Measurements from ENCODE around the gene SLC35E2B.
"Not testable (repeated sequence)": the region's sequence is repeated elsewhere in the genome, so short reads cannot be mapped to it uniquely, and the experiment has no call there.

The SLC35E2B gene

DNA sequence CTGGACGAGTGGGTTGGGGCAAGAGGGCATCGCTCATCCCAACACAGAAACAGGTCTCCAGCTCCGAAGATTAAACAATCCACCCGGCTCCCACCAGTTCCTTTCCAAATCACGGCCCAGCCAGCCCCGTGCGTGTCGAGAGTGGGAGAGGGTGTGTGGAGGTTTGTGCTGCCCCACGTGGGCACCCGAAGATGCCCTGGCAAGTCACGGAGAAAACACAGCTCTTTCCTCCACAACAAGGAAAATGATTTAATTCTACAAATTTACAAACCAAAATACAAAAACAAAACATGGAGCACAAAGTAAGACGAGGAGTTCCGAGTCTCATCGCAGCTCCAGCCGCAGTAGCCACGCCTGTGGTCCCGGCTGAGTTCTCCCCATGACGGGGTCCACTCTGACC, 9.9 kb upstream of the SLC35E2B start:
- DNase-seq, result not testable (repeated sequence)

DNA sequence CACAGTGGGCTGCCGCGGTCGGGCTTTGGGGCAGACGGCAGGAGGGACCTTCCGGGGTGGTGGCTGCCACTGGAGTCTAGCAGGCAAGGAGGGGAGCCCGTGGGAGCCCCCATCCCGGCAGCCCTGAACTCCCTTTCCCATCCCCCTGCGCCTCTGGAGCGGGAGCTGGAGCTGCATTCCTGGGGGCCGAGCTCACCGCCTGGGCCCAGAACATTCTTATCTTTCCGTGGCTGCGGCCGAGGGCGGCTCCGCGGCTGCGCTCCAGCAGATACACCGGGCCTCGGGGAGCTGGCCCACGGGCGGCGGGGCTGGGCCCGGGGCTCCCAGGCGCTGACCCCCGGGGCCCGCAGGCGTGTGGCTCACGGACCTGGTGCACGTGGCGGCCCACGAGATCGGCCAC, 8.0 kb upstream of the SLC35E2B start:
- DNase-seq, result not testable (repeated sequence)

DNA sequence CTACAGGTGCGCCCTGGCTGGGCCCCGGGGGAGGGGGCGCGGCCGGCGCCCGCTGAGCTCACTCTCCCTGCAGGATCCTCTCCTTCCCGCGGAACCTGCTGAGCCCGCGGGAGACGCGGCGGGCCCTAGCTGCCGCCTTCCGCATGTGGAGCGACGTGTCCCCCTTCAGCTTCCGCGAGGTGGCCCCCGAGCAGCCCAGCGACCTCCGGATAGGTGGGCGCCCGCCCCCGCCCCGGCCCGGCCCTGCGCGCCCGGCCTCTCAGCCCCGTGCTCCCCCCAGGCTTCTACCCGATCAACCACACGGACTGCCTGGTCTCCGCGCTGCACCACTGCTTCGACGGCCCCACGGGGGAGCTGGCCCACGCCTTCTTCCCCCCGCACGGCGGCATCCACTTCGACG, 7.5 kb upstream of the SLC35E2B start:
- not testable (repeated sequence) for DNase-seq

DNA sequence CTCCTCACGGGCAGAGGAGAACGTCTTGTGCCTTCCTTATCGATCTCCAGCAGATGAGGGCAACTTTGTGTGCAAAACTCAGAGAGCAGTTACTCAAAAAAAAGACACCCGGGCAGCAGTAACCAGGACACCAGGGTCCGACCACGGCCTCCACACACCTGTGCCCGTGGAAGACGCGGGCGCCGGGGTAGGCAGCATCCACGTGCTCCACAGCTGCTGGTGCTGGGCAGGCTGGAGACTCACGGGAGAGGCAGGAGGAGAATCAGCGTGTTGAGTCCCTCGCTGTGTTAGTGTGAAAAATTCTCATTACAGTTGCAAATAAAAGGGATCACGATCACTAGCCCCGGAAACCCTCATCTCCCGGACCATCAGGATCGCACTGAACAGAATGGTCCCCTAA, 6.5 kb upstream of the SLC35E2B start:
- DNase-seq, result not testable (repeated sequence)

DNA sequence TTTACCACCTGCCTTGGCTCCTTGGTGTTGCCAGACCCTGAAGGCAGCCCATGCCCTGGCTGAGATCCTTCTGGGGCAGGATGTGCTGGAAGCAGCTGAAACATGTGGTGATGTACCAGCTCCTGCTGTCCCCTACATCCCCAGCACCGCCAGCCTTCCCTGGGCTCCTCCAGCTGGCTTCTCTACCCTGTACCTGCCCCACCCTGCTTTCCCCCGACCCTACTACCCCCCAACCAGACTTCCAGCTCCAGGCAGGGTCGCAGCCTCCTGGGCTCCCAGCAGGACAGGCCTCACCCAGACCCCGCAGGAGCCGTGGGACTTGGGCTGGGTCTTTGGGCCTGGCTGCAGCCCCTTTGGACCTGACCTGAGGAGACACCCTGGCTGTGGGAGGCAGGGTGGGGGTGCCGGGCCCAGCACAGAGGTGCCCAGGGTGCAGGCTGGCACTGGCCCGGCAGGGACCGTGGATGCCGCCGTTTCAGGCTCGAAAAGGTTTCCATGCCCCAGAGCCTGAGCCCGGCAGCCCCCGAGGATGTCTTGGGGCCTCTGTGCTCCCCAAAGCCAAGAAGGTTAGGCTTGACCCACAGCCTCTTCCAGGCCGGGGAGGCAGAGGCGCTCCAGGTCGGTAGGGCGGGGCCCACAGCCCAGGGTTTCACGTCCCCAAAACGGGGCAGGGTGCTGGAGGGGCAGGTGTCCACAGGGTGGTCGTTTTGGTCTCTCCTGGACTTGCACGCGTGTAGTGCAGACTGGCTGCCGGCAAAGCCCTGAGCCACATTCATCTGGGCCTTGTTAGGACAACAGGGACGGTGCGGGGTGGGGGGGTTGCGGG, 5.0 kb upstream of the SLC35E2B start:
- DNase-seq, result not testable (repeated sequence)

DNA sequence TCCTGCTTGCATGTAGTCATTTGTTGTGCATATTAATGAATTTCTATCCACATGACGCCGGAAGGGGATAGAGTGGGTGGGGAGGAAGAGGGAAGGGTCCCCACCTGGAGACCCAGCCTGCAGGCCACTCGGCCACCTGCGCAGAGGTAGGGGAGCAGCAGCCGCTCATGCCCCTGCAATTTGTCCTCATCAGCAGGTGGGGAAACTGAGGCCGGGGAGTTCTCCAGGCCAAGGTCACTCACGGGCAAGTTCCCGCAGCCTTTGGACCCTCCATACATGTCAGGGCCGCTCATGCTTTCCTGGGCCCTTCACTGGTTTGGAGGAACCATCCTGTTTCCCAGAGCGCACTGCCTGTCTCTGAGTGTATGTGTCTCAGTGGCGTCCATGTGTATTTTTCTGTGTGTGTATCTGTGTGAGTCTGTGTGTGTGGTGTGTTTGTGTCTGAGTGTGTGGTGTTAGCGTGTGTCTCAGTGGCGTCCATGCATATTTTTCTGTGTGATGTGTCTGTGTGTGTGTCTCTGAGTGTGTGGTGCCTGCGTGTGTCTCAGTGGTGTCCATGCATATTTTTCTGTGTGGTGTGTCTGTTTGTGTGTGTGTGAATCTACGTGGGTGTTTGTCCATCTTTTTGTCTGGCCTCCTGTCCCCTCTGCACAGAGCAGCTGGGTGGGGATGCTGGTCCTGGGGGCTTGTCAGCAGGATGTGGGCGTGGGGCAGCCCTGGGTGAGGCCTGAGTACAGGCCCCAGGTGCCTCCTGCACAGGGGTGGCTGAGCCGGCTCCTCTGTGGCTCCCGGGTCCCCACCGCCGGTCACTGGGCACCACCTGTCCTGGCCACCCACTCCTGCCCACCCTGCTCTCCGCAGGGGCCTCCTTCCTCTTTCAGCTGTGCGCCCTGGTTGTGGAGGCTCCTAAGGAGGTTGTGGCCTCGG, 4.1 kb upstream of the SLC35E2B start:
- not testable (repeated sequence) for DNase-seq

DNA sequence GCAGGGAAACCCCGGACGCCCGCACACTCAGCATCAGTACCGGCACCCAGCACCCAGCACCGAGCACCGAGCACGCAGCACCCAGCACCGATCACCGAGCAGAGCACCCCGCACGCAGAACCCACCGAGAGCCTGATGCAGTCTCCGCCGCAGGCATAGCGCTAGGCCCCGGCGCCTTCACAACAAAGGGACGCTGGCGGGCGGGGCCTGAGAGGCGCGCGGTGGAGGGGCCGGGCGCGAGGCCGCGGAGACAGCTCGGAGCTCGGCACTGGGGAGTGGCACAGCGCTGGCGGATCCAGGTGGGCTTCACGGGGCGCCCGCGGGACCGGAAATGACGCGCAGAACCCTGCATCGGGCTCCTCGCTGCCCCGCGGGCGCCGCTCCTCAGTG, 276 bp downstream of the SLC35E2B start:
- DNase-seq, result peak; percentile 80

DNA sequence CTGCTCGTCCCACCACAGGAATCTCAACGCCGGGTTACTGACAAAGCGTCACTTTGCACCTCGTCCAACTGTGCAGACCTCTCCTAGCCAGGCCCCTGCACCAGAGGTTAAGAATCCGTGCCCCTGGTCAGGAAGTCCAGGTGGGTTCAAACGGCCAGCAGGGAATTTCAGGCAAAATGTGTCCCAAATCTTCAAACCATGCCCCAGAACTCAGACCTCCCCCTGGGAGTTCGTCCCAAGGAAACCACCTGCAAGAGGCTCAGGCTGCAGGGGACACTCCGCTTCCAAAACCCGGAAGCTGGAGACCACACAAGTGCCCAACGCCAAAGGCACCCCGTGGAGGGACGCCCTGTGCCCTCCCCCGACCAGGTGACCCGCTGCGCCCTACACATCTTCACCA, 1.2 kb downstream of the SLC35E2B start:
- not testable (repeated sequence) for DNase-seq

DNA sequence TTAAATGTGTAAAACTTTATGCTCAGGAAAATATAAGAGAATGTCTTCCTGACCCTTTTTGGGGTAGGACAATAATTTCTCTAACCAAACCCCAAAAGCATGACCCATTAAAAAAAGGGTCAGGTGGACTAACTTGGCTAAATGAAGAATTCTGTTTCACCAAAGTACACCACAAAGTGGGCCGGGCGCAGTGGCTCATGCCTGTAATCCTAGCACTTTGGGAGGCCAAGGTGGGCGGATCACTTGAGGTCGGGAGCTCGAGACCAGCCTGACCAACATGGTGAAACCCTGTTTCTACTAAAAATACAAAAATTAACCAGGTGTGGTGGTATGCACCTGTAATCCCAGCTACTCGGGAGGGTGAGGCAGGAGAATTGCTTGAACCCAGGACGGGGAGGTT, 3.1 kb downstream of the SLC35E2B start:
- not testable (repeated sequence) for DNase-seq

DNA sequence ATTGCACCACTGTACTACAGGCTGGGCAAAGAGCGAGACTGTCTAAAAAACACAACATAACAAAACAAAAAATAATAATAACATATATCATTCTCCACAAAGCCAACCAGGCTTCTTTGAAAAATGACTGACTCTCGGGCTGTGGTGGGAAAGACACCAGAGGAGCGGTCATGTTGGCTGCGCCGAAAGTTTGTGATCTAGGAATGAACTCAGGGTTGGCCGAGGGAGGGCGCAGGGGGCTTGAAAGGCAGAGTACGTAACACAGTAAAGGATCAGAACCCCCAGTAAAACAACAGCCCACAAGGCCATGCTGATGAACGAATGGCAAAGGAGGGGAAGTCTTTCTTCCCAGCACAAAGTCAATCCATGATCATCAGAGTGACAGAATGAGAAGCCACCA, 4.7 kb downstream of the SLC35E2B start:
- DNase-seq, result no peak

DNA sequence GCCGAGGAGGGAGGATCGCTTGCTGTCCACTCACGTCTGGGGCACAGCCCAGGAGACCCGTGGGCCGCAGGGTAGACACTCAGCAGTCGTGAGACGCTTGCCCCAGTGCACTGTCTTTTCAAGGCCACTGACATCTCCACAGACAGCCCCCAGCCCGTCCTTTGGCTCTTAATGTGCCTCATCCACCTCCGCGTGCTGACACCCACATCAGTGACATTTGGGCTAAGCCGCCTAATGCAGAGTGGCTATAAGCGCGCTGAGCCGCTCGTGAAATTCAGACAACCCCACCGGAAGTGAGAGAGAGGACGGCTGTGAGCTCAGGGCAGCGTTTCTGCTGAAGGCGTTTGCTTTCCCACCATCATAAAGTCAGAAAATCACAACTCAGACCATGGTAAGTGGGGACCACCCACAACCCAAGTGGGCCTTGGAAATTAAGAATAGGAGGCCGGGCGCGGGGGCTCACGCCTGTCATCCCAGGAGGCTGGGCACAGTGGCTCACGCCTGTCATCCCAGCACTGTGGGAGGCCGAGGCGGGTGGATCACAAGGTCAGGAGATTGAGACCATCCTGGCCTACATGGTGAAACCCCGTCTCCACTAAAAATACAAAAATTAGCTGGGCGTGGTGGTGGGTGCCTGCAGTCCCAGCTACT, 8.4 kb downstream of the SLC35E2B start:
- no peak for DNase-seq

DNA sequence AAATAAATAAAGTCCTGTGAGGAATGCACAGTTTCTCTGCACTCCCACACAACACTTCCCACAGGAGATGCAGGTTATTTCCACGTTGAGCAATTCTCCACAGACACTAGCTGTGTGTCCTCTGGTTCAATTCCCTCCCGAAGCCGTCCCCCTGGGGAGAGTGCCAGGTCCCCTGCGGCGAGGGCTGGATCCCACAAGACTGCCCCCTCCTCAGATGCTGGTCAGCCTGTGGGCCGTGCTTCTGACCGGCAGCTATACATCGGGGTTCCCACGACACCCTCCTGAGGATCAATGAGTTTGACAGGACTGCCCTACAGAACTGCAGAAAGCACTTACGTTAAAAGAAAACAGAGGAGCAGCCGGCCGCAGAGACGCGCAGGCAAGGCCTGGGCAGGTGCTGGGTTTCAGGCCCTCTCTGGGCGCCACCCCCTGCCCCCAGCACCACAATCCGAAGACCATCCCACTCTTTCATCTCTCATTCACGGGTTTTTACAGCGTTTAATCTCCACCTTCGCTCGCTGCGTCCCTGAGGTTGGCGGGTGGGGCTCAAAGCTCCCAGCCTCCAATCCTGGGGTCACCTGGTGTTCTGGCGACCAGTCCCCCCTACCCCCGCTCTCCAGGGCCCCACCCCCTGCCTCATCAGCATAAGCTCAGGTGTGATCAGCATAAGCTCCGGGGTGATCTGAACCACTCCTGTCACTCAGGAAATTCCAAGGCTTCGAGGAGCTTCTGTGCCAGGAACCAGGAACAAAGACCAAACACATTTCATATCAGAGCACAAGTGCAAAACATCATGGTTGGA, 9.3 kb downstream of the SLC35E2B start:
- DNase-seq, result no peak

DNA sequence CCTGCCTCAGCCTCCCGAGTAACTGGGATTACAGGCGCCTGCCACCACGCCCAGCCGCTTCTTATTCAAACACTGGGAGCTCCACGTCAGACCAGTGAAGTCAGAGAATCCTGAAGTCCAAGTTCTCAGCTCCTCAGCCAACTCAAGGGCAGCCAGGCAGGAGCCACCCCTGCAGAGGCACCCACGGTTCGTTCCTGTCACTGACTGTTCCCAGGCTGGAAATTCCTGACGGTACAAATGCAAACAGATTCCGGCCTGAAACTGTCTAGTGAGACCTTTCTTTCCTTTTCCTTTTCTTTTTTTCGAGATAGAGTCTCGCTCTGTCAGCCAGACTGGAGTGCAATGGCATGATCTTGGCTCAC, 11.7 kb downstream of the SLC35E2B start:
- DNase-seq, result no peak

DNA sequence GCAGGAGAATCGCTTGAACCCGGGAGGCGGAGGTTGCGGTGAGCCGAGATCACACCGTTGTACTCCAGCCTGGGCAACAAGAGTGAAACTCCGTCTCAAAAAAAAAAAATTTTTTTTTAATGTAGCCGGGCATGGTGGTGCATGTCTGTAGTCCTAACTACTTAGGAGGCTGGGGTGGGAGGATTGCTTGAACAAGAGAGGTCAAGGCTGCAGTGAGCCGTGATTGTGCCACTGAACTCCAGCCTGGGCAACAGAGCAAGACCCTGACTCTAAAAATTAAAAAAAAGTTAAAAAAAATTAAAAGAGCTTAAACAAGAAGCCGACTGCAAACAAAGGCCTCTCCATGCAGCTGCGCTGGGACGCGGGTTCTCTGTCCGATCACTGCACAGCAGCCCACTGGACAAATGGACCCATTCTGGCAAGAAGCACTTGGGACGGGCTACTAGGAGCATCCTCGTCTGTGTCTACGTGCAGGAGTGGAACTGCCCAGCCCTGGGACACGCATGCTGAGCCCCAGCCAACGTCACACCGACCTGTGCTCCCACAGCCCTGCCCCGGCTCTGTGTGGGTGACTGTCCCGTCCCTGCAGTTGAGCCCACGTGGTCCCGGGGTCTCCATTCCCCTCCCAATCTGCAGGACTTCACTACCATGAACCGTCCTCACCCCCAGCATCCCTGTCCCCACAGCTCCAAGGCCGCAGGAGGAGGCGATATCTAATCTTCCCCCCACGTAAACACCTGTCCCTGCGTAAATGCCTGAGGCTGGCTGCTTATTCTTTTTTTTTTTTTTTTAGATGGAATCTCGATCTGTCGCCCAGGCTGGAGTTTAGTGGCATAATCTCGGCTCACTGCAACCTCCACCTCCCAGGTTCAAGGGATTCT, 12.3 kb downstream of the SLC35E2B start:
- DNase-seq, result no peak

DNA sequence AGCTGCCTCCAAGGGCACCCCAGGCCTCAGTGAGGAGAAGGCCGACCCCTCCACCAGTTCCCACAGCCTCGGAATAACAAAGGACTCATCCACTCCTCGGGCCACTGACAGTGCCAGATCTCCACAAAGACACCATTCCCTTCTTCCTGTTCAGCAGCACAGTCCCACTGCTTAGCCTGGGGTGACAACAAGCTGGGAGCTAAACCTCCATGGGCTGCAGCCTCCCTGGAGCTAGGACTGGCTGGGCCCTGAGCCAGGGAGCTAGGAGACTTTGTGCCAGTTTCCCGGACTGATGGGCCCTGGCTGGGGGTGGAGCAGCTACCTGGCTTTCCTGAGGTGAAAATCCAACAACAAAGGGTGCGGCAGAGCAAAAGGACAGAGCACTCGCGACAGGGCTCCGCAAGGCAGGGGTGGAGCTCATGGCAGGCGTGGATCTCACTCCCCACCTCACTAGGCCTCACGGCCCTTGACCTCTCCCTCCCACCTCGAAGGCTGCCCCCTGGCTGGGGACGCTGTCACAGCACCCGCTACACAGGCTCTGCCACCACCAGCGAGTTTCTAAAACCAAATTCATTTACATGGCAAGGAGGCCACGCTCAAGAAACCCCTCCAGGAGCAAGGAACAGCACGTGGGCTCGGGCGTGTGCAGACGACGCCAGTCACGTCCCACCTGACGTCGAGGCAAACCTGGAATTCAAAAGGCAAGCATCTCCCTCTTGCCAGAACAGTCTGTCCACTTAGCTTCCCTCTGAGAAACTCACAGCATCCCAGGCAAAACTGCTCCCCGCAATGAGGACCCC, 13.8 kb downstream of the SLC35E2B start:
- DNase-seq, result no peak

DNA sequence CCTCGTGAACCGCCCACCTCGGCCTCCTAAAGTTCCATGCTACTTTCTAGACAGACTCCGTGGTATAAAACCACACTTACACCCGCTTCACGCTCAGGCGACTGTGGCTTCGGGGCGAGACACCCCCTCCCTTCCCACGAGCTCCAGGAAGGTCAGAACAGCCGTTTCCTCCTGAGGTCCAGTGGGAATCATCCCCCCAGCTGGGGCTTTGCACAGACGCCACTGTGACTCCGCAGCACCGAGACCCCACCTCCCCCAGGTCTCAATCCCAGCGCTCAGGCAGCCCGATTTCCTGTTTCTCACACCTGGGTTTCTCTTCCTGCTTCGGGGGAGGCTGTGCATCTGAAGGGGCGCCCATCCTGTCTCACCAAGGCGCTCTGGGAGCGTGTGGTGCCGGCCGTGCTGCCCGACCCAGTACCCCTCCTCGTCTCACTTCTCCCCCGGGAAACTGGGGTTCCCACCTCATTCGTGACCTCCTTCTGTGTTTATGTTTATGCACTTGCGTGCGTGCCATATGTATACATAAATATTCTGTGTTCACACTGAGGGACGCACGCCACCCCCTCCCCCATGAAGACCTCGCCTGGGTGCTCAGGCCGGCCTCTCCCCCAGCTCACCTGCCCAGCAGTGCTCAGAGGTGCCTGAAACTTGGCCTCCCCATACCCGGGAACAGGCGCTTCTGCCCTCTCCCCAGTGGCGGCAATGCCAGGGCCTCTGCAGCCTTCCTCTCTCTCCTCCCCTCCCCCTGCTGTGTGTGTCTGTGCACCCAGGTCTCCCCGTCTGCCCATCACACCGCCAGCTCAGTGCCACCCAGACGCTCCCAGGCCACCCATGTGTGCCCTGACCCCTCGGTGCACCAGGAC, 14.6 kb downstream of the SLC35E2B start:
- DNase-seq, result no peak

DNA sequence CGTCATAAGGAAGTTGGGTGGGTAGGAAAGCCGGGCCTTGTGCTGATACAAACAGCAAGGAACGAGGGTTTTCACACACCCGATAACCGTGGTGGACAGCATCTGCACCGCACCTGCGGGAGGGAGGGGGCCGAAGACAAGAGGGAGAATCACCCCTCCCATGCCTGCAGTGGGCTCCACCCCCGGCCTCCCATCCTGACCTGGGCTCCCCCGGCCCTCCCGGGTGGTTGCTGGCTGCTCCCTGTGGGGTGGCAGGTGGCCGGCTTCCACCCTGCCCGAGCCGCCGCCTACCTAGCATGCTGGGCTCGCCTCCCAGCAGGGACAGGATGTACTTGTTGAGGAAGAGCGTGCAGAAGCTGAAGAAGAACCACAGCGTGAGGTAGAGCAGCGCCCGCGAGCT, 16.5 kb downstream of the SLC35E2B start:
- not testable (repeated sequence) for DNase-seq

DNA sequence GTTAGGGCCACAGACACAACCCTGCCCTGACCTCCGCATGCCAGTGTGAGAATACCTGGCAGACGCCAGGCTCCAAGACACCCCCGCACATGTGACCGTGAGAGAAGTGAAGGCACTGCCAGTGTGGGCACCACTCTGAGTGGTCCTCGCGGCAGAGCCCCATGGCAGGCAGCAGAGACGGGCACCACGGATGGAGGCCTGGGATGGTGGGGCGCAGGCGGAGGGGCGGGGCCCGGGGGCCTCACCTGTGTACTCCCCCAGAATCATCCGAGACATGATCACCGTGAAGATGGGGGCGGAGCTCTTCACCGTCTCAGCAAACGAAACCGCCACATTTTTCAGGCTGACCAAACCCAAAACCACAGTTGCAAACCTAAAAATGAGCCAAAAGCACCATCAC, 17.4 kb downstream of the SLC35E2B start:
- DNase-seq, result not testable (repeated sequence)

DNA sequence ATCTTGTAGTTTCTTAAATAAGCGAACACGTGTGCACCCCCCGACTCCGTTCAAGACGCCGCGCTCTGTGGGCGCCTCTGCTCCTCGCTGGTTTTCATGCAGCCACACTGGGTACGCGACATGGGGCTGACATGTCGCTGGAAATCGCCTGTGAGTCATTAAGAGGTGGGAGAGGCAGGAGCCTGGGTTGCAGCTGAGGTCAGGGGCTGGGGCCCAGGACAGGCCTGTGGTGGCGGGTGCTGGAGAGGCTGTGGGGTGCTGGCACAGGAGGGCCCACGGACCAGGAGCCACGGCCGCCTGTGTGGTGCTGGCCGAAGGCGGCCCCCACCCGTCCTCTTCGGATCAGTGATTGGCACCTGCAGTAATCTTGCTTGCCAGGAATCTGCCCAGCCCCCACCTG, 17.8 kb downstream of the SLC35E2B start:
- not testable (repeated sequence) for DNase-seq

Measured in retina (tissue), 1 donor.